Activated CD4-positive, CD25-positive, alpha-beta regulatory T cell treated with anti-CD3 and anti-CD28 coated beads, Interleukin-2, amount 50 U/mL, for 72 hours (primary cell): ENCODE measurements around the gene SAPCD2.

Source experiments
- DNase-seq: peaks from one replicate; pipeline ENCODE4 v3.0.0; 2021

The SAPCD2 gene

GRCh38 chr9:137014776-137015539 is 55.4 kb downstream of the SAPCD2 start:
- no peak for DNase-seq

GRCh38 chr9:137014166-137014565 is 56.2 kb downstream of the SAPCD2 start:
- no peak for DNase-seq

DNA sequence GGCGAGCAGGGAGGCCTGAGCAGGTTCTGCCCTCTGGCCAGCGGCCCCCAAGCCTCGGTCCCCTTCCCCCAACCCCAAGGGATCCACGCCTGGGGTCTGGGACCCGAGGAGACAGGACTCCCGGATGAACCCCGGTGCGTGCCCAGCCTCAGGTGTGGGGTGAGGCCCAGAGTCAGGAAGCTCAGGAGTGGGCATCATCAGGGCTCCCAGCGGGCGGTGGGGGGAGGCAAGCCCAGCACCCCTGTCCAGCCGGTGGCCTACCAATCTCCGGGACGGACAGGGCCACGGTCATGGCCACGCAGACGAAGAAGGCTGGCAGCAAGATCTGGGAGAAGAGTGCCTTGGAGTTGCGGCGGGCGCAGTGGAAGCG is 56.8 kb downstream of the SAPCD2 start:
- no peak for DNase-seq

DNA sequence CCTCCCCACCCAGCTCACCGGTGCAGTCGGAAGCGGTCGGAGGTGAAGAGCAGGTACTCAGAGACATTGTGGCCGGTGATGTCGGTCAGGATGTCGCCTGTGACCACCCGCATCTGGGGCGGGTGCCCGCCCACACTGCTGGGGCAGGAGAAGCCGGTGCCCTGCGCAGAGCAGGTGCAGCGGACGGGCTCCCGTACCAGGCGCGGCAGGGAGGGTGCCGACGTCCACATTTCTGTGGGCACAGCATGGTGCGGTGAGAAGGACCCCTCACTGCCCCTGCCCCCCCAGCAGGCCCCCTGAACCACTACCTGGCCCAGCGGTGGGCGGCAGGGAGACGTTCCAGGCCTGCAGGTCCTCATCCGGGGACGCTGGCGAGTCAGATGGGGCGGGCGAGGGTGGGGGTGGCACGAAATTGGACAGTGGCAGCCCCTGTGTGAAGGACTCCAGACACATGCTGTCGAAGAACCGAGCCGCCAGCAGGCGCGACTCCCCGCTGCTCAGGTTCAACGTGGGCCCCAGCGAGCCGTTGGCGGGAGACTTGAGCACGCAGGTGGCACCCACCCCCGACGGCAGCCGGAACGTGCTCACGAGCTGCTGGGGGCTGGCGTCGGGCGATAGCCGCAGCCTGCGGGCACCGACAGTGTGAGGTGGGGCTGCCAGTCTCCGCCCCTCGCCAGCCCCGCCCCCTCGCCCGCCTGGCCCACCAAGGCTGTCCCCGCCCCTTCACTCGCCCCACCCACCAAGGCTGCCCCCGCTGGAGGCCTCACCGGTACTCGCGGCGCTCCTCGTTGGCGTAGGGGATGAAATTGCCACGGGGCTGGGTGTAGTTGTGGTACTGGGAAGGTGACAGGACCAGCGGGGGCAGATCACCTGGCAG is 57.4 kb downstream of the SAPCD2 start:
- no peak for DNase-seq
